Measurements from ENCODE around the gene SLC24A3. TPM values are rescaled to one million over a fixed set of nuclear protein-coding genes. Genes with fewer than 3 reads are reported as not detected.
A peak's percentile ranks its signal among the peaks of the same experiment; 100 is the strongest.
"Not testable (repeated sequence)": the region's sequence is repeated elsewhere in the genome, so short reads cannot be mapped to it uniquely, and the experiment has no call there.

The SLC24A3 gene
- total RNA-seq, 1 experiment from 2014 or later: not detected

DNA sequence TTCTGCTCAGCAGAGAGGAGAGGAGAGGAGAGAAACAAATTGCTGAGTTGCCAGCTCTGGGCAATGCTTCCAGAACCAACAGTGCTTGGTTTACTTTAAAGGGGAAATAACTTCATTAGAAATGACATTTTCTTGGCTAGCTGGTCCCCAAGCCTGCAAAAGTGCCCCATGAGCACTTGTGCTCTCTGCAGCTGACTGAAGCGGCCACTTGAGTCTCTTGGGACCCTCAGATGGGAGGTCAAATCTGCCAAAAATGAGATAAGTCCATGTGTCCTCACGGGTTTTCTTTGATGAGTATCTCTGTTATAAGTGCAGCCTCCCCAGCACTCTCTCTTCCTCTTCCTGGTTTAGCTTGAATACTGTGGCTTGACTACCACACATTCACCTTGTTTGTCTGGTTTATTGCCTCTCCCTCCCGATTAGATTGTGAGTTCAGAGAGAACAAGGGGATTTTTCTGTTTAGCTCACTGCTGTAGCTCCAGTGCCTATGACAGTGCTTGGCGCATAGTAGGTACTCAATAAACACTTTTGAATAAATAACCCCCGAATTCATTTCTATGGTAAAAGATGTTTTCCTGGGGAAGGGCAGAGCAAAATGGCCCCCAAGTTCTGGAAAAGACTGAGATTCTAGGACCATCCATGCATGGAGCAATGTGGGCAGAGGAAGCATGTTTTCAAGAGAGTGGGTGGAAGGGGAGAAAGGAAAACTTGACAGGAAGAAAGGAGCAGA is 538.6 kb downstream of the SLC24A3 start:
- Histone ChIP-seq H3K4me3 (no peak overlapping the region), H4K20me1 (ENCODE audit: insufficient read depth) (no peaks in the 10 kb centered on the region), H3F3A (ENCODE audit: insufficient read depth, low read depth) (no peaks in the 10 kb centered on the region), H3K4me2 (no peak overlapping the region), H3K27me3 (ENCODE audit: insufficient read depth, low read depth) (no peaks in the 10 kb centered on the region), H3K27ac (no peak overlapping the region), H3K79me2 (ENCODE audit: low read depth) (no peaks in the 10 kb centered on the region), H3K4me1 (replicated peaks; ENCODE audit: insufficient read depth) (peaks cover 3% of the 10 kb centered on the region), H2AFZ (0 out of 2 replicates have a peak overlapping the region, but pooled peaks have one; percentile 22), H3K36me3 (ENCODE audit: low read depth) (no peaks in the 10 kb centered on the region), H3K9me3 (ENCODE audit: insufficient read depth, low read depth) (0 out of 2 replicates have a peak, but pooled peaks cover 5% of the 10 kb centered on the region), H3K9me2 (ENCODE audit: insufficient read depth) (no peaks in the 10 kb centered on the region)
- DNase-seq: no peak
- CTCF ChIA-PET: interaction anchor here (0.7 kb wide), 2 partner anchors 9 to 56 kb away, joined by 3 to 4 read pairs; no protein-coding TSS in a partner anchor
- intact Hi-C loops (cut with micrococcal nuclease; ENCODE audit: unreplicated experiment): no loop called here
- POLR2A ChIA-PET (ENCODE audit: unreplicated experiment): interaction anchor here (0.7 kb wide), 1 partner anchor 1179 kb away, joined by 4 read pairs; no protein-coding TSS in a partner anchor
- BruUV-seq (replicated peaks): no TSS peak
- TF ChIP-seq, protein P1, sequence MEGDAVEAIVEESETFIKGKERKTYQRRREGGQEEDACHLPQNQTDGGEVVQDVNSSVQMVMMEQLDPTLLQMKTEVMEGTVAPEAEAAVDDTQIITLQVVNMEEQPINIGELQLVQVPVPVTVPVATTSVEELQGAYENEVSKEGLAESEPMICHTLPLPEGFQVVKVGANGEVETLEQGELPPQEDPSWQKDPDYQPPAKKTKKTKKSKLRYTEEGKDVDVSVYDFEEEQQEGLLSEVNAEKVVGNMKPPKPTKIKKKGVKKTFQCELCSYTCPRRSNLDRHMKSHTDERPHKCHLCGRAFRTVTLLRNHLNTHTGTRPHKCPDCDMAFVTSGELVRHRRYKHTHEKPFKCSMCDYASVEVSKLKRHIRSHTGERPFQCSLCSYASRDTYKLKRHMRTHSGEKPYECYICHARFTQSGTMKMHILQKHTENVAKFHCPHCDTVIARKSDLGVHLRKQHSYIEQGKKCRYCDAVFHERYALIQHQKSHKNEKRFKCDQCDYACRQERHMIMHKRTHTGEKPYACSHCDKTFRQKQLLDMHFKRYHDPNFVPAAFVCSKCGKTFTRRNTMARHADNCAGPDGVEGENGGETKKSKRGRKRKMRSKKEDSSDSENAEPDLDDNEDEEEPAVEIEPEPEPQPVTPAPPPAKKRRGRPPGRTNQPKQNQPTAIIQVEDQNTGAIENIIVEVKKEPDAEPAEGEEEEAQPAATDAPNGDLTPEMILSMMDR (conservative IDR thresholded peaks at IDR 0.05): no peak
- no peak for TF ChIP-seq EZH2 (IDR thresholded peaks at IDR 0.05; ENCODE audit: low read depth)

DNA sequence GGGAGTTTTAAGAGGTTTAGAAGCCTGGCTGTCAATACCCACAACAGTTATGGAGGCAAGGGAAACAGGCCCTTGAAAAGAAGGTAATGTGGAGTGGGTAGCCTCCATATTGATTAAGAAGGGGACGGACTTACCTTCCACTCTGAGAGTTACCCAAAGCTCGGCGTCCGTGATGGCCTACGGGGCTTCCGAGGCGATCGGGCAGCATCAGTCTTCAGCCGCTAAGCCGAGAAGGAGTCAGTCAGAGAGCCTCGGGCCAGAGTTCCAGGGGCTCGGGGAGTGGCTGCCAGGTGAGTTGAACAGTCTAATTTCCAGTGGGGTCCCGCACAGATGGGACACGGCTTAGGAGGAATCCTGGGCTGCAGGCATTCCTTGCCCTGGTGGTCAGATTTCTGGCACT is 541.8 kb downstream of the SLC24A3 start:
- H3K4me3 ChIP-seq; H3K4me2 ChIP-seq; POLR2A ChIA-PET (ENCODE audit: unreplicated experiment); DNase-seq; CTCF ChIA-PET; H3K79me2 ChIP-seq (ENCODE audit: low read depth); H3K27ac ChIP-seq; H2AFZ ChIP-seq; H3K36me3 ChIP-seq (ENCODE audit: low read depth); H4K20me1 ChIP-seq (ENCODE audit: insufficient read depth); intact Hi-C loops (cut with micrococcal nuclease; ENCODE audit: unreplicated experiment); H3K9me2 ChIP-seq (ENCODE audit: insufficient read depth); H3K27me3 ChIP-seq (ENCODE audit: insufficient read depth, low read depth); H3K9me3 ChIP-seq (ENCODE audit: insufficient read depth, low read depth); BruUV-seq (replicated peaks): not testable (repeated sequence)
- peaks cover 16% of the 10 kb centered on the region for H3F3A ChIP-seq (ENCODE audit: insufficient read depth, low read depth)
- H3K4me1 ChIP-seq (replicated peaks; ENCODE audit: insufficient read depth): peaks cover 14% of the 10 kb centered on the region

DNA sequence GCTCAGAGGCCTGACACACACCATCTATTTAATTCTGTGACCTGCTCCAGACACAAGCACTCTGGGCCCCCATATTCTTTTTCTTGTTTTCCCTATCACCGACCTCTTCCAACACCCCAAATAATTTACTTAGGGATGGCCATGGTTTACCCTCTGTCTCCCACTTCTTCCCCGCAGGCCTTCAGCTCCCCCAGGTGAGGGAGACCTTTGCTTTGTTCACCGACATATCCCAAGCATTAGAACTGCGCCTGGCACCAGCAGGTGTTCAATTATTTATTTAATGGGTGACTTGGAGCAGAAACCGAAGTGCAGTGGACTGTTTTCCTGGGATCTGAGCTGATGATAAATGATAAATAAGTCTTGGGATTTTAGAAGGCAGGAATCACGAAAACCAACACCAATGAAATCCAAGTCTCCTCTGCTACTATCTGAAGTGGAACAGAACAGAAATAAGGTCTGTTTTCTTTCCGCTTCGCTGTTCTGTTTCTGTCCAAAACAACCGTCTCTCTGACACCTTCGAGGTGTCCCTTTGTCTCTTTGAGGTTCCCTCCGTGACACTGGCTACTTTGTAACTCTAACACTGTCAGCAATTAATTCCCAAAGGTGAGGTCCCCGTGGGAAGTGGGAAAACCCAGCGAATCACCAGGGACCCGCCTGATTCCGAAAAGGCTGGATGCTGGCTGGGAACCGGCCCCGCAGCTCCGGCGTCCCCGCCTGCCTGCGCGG is 544.5 kb downstream of the SLC24A3 start:
- Histone ChIP-seq H3K4me1 (replicated peaks; ENCODE audit: insufficient read depth) (peaks cover 38% of the 10 kb centered on the region), H2AFZ (peak overlapping the region; percentile 71), H3K4me2 (peak overlapping the region; percentile 86), H3K36me3 (ENCODE audit: low read depth) (no peaks in the 10 kb centered on the region), H3K79me2 (ENCODE audit: low read depth) (peaks cover 13% of the 10 kb centered on the region), H3K9me2 (ENCODE audit: insufficient read depth) (no peaks in the 10 kb centered on the region), H3K4me3 (peak overlapping the region; percentile 82), H3K9me3 (ENCODE audit: insufficient read depth, low read depth) (no peaks in the 10 kb centered on the region), H3K27ac (peak overlapping the region; percentile 99), H3F3A (ENCODE audit: insufficient read depth, low read depth) (peaks cover 32% of the 10 kb centered on the region), H4K20me1 (ENCODE audit: insufficient read depth) (no peaks in the 10 kb centered on the region), H3K27me3 (ENCODE audit: insufficient read depth, low read depth) (no peaks in the 10 kb centered on the region)
- ChIA-PET POLR2A (ENCODE audit: unreplicated experiment) (interaction anchor here (0.6 to 1.2 kb wide), 2 partner anchors 27 to 28 kb away, joined by 3 to 20 read pairs; no protein-coding TSS in a partner anchor), CTCF (interaction anchor here (0.6 to 1.0 kb wide), 3 partner anchors 64 to 480 kb away, joined by 3 to 4 read pairs (median 3); no protein-coding TSS in a partner anchor)
- intact Hi-C loops (cut with micrococcal nuclease; ENCODE audit: unreplicated experiment): loop anchor here (1.0 to 5.0 kb wide), 2 partner anchors 45 to 65 kb away; no protein-coding TSS in a partner anchor
- no peak for TF ChIP-seq EZH2 (IDR thresholded peaks at IDR 0.05; ENCODE audit: low read depth)
- TF ChIP-seq, protein P1 (conservative IDR thresholded peaks at IDR 0.05): 0 out of 2 replicates have a peak, but pooled peaks have one; percentile 15
- DNase-seq: no peak
- TSS peak; percentile 85 for BruUV-seq (replicated peaks)

All from PC-9 (cell line).